HepG2 (cell line): Measurements from ENCODE around the gene PTX4. TPM values are rescaled to one million over a fixed set of nuclear protein-coding genes. Genes with fewer than 3 reads are reported as not detected.

ENCODE experiments used
- ATAC-seq: fragments of 200-7000 bp; cut with Tn5 transposase; 3 replicates; pipeline ENCODE4 v1.9.1; 2020; ENCODE audit warnings: mild to moderate bottlenecking, moderate library complexity
- BruUV-seq: library from RNA; stranded (reverse); fragments of 400-500 nt; replicated peaks from 2 replicates; lab custom pipeline; 2021; lab: Mats Ljungman, UMichigan
- CTCF ChIA-PET: fragments of 300-600 bp; formaldehyde crosslinking; extraction: SDS; loops from one replicate; lab custom pipeline; 2021; ENCODE audit warnings: low total read pairs, inconsistent platforms, low intra/inter-chr PET ratio; lab: Yijun Ruan, JAX
- POLR2A ChIA-PET: fragments of 350-600 bp; sonication (Branson Sonifier 250); formaldehyde crosslinking; loops from one replicate; lab custom pipeline; 2020; ENCODE audit warnings: antibody characterized with exemption, inconsistent platforms; lab: Yijun Ruan, JAX
- DNase-seq: peaks from one replicate; pipeline ENCODE4 v3.0.0-alpha.2; 2015; ENCODE audit warnings: low spot score
- FAIRE-seq: peaks from 3 replicates; lab custom pipeline; 2011; peaks lifted over from hg19 to GRCh38; lab: Jason Lieb, UNC
- H2AFZ ChIP-seq: one replicate; pipeline ENCODE4 v1.6.1; 2011; ENCODE audit warnings: low read length, inconsistent platforms
- H3K27ac ChIP-seq: fragments of 300-600 bp; 3 replicates; pipeline ENCODE4 v1.8.0; 2011; ENCODE audit warnings: mixed run types, mild to moderate bottlenecking, mixed read lengths, low read length, inconsistent platforms; ENCODE audit not compliant: insufficient read depth; ENCODE audit errors: extremely low read length
- H3K27me3 ChIP-seq, 2 experiments: fragments of 200-600 bp in 1 of 2; 2 replicates in 1 of 2; 3 replicates in 1 of 2; pipeline versions ENCODE4 v1.6.0 to v1.8.0; 2011; ENCODE audit warnings: low read length in 2 of 2, mild to moderate bottlenecking in 2 of 2, moderate library complexity in 2 of 2, inconsistent platforms in 1 of 2; ENCODE audit not compliant: insufficient read depth in 2 of 2, control insufficient read depth in 1 of 2
- H3K36me3 ChIP-seq, 2 experiments: fragments of 200-600 bp in 1 of 2; replicated peaks in 1 of 2; 2 replicates in 1 of 2; 3 replicates in 1 of 2; pipeline versions ENCODE4 v1.5.1 to v1.8.0; 2011; ENCODE audit warnings: low read length in 2 of 2, inconsistent platforms in 1 of 2; ENCODE audit not compliant: insufficient read depth in 2 of 2, control insufficient read depth in 1 of 2
- H3K4me1 ChIP-seq: 2 replicates; pipeline ENCODE4 v1.5.1; 2012; ENCODE audit warnings: low read length, inconsistent platforms; ENCODE audit not compliant: insufficient read depth
- H3K4me2 ChIP-seq: 2 replicates; pipeline ENCODE4 v1.6.0; 2011; ENCODE audit warnings: low read depth, low read length, inconsistent platforms
- H3K4me3 ChIP-seq, 3 experiments: fragments of 200-600 bp in 1 of 3; sonication (generic), shearing (Covaris generic) in 1 of 3; replicated peaks in 1 of 3; 2 replicates each; pipeline ENCODE4 v1.5.1; 2011 to 2016; ENCODE audit warnings: low read length in 3 of 3, inconsistent platforms in 2 of 3, low read depth in 2 of 3, mild to moderate bottlenecking in 2 of 3, control low read depth in 1 of 3, mixed read lengths in 1 of 3; ENCODE audit not compliant: insufficient read depth in 1 of 3
- H3K79me2 ChIP-seq: one replicate; pipeline ENCODE4 v1.6.1; 2011; ENCODE audit warnings: low read length, inconsistent platforms; ENCODE audit not compliant: insufficient read depth
- H3K9ac ChIP-seq: 2 replicates; pipeline ENCODE4 v1.6.0; 2011; ENCODE audit warnings: mild to moderate bottlenecking, low read depth, low read length, inconsistent platforms; ENCODE audit not compliant: insufficient read depth
- H3K9me3 ChIP-seq: 2 replicates; pipeline ENCODE4 v1.5.1; 2012; ENCODE audit warnings: mild to moderate bottlenecking, low read length
- H4K20me1 ChIP-seq: 2 replicates; pipeline ENCODE4 v1.6.0; 2011; ENCODE audit warnings: inconsistent platforms, mild to moderate bottlenecking, low read length, moderate library complexity; ENCODE audit not compliant: insufficient read depth
- GABPB1 ChIP-seq: IDR thresholded peaks from 2 replicates; pipeline ENCODE4 v1.6.1; 2016; ENCODE audit warnings: mild to moderate bottlenecking, missing genetic modification reagents, moderate library complexity, missing compliant biosample characterization
- HDAC2 ChIP-seq: sonication (generic); formaldehyde crosslinking; IDR thresholded peaks from 2 replicates; pipeline ENCODE4 v1.4.0; 2020; ENCODE audit warnings: missing genetic modification reagents
- PAWR ChIP-seq: sonication (generic); formaldehyde crosslinking; IDR thresholded peaks from 2 replicates; pipeline ENCODE4 v1.4.0; 2020; ENCODE audit warnings: missing genetic modification reagents, mild to moderate bottlenecking, borderline replicate concordance
- PHF21A ChIP-seq: sonication (generic); formaldehyde crosslinking; IDR thresholded peaks from 2 replicates; pipeline ENCODE4 v1.5.0; 2020; ENCODE audit warnings: mild to moderate bottlenecking, missing genetic modification reagents
- POLR2A ChIP-seq, 2 experiments: IDR thresholded peaks; 2 replicates each; pipeline ENCODE4 v1.6.1; 2011; ENCODE audit warnings: low read depth in 2 of 2, low read length in 2 of 2, mild to moderate bottlenecking in 1 of 2, moderate library complexity in 1 of 2; ENCODE audit not compliant: insufficient read depth in 1 of 2
- TRAFD1 ChIP-seq: sonication (generic); formaldehyde crosslinking; IDR thresholded peaks from 2 replicates; pipeline ENCODE4 v1.5.1; 2020; ENCODE audit warnings: missing genetic modification reagents, mild to moderate bottlenecking, borderline replicate concordance
- ZNF280D ChIP-seq: sonication (generic); formaldehyde crosslinking; IDR thresholded peaks from 2 replicates; pipeline ENCODE4 v1.5.1; 2020; ENCODE audit warnings: mild to moderate bottlenecking, missing genetic modification reagents
- WGBS: methylation state at CpG from one replicate; pipeline ENCODE4 v1.1.6; 2017; ENCODE audit warnings: low lambda C conversion rate; 5-methylcytosine and 5-hydroxymethylcytosine counted together
- in situ Hi-C: cut with HindIII; loops from 2 replicates; pipeline ENCODE4 v1.10.0; 2017; ENCODE audit warnings: low pct_unique_long_range_greater_than_20kb; ENCODE audit not compliant: extremely low pct_ligation_motif_present
- intact Hi-C: fragments of 100-400 bp; cut with micrococcal nuclease; formaldehyde crosslinking; loops from one replicate; pipeline ENCODE4 v1.10.0; 2022; ENCODE audit not compliant: unreplicated experiment
- polyA plus RNA-seq, 8 experiments: library from polyadenylated mRNA; depleted of rRNA in 3 of 8; stranded (reverse) in 7 of 8; unstranded in 1 of 8; fragments of >200 nt; fragmentation: Illumina TruSeq in 4 of 8; extraction: Trizol in 4 of 8; gene quantifications; 2 replicates each; pipeline versions ENCODE4 v1.2.1 to v1.2.3, GENCODE V29; 2011 to 2016; ENCODE audit warnings: low read depth in 4 of 8, missing spikeins in 1 of 8, mixed read lengths in 1 of 8; ENCODE audit not compliant: insufficient read depth in 1 of 8
- total RNA-seq, 5 experiments: library from RNA; depleted of rRNA; stranded (reverse); fragments of >200 nt; fragmentation: Illumina TruSeq; extraction: Trizol; gene quantifications; 2 replicates each; pipeline ENCODE4 v1.2.3, GENCODE V29; 2016; ENCODE audit warnings: low read depth in 1 of 5

The PTX4 gene
- total and polyA plus RNA-seq, 2 of the 13 experiments (the other 11 are each of a cell fraction or from before 2014, with no cell fraction given), result 0.04 TPM; not detected in 1

- no TSS peak for BruUV-seq
- Histone ChIP-seq H3K36me3 (no peaks in the 10 kb centered on the region), H3K9me3 (no peaks in the 10 kb centered on the region), H3K9ac (no peak overlapping the region), H3K79me2 (no peaks in the 10 kb centered on the region), H3K4me1 (no peaks in the 10 kb centered on the region), H3K4me3 (no peak overlapping the region), H3K4me2 (no peak overlapping the region), H3K27ac (no peak overlapping the region), H2AFZ (no peak overlapping the region), H3K27me3 (no peaks in the 10 kb centered on the region), H4K20me1 (no peaks in the 10 kb centered on the region)
- ATAC-seq, result no peak
- DNase-seq, result no peak
- TF ChIP-seq TRAFD1 (CRISPR knock-in tag), result no peak
- TF ChIP-seq PAWR (CRISPR knock-in tag), result no peak
- no peak for TF ChIP-seq PHF21A (CRISPR knock-in tag)
- TF ChIP-seq ZNF280D (CRISPR knock-in tag), result no peak
- TF ChIP-seq POLR2A (IDR thresholded peaks at IDR 0.05; ENCODE audit: insufficient read depth in 1 of 2, low read depth in 2 of 2, low read length in 2 of 2), result no peak
- no peak for TF ChIP-seq HDAC2 (CRISPR knock-in tag)
- no peak for TF ChIP-seq GABPB1
- intact Hi-C loops, result no loop called here
- 93% methylated on average over 28 of the region's 57 CpGs for WGBS
- POLR2A ChIA-PET, result no interaction called here
- FAIRE-seq, result no peak
- in situ Hi-C loops, result no loop called here
- CTCF ChIA-PET, result no interaction called here
Observed at GRCh38 chr16:1534021-1535020, 45.6 kb upstream of the PTX4 start.
